Measurements from ENCODE around the gene ALDH1A1.

GRCh38 chr9:72991772-72992171, 38.9 kb upstream of the ALDH1A1 start:
- TF ChIP-seq, protein P1, sequence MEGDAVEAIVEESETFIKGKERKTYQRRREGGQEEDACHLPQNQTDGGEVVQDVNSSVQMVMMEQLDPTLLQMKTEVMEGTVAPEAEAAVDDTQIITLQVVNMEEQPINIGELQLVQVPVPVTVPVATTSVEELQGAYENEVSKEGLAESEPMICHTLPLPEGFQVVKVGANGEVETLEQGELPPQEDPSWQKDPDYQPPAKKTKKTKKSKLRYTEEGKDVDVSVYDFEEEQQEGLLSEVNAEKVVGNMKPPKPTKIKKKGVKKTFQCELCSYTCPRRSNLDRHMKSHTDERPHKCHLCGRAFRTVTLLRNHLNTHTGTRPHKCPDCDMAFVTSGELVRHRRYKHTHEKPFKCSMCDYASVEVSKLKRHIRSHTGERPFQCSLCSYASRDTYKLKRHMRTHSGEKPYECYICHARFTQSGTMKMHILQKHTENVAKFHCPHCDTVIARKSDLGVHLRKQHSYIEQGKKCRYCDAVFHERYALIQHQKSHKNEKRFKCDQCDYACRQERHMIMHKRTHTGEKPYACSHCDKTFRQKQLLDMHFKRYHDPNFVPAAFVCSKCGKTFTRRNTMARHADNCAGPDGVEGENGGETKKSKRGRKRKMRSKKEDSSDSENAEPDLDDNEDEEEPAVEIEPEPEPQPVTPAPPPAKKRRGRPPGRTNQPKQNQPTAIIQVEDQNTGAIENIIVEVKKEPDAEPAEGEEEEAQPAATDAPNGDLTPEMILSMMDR (IDR thresholded peaks at IDR 0.05; ENCODE audit: low read length): no peak
- no peak for TF ChIP-seq EZH2 (optimal IDR thresholded peaks at IDR 0.05; ENCODE audit: low read depth, low read length)
